Right atrium auricular region (tissue), 2 donors: ENCODE data around the gene SULF2. TPM values are rescaled to one million over a fixed set of nuclear protein-coding genes. Genes with fewer than 3 reads are reported as not detected.

Experiments used
- DNase-seq: peaks from one replicate; pipeline ENCODE4 v3.0.0-alpha.2; 2019; ENCODE audit warnings: low spot score
- H3K27ac ChIP-seq, 2 donors: fragments of 200-600 bp; sonication (generic); 1 replicate in 1 of 2; 2 replicates in 1 of 2; pipeline ENCODE4 v1.5.1; 2016 to 2019
- H3K27me3 ChIP-seq, 2 donors: fragments of 200-600 bp; sonication (generic); one replicate each; pipeline versions ENCODE4 v1.5.1 to v1.6.0; 2017 to 2019
- H3K36me3 ChIP-seq: fragments of 200-600 bp; sonication (generic); one replicate; pipeline ENCODE4 v1.5.1; 2016
- H3K4me1 ChIP-seq, 2 donors: fragments of 200-600 bp; sonication (generic); one replicate each; pipeline versions ENCODE4 v1.5.1 to v1.6.0; 2017 to 2019
- H3K4me3 ChIP-seq, 2 donors: fragments of 200-600 bp; sonication (generic); 1 replicate in 1 of 2; 2 replicates in 1 of 2; pipeline ENCODE4 v1.5.1; 2017 to 2019; ENCODE audit warnings: mild to moderate bottlenecking in 1 of 2, moderate library complexity in 1 of 2
- H3K9me3 ChIP-seq, 2 donors: fragments of 200-600 bp; sonication (generic); one replicate each; pipeline ENCODE4 v1.5.1; 2019
- total RNA-seq, 2 donors: library from RNA; depleted of rRNA; stranded (reverse); fragments of >200 nt; gene quantifications; one replicate each; pipeline ENCODE4 v1.1.0, GENCODE V29; 2016
- TF ChIP-seq, protein P1 (sequence below), 2 donors: fragments of 200-600 bp; sonication (generic); IDR thresholded peaks; one replicate each; pipeline ENCODE4 v1.5.1; 2019; ENCODE audit warnings: antibody characterized with exemption in 2 of 2

The SULF2 gene
- total RNA-seq, 2 donors from 2014 or later: 33.7 to 57.8 TPM

GRCh38 chr20:47815866-47816265 lies 30.6 kb upstream of the SULF2 start:
- Histone ChIP-seq H3K27me3 (peaks cover 0 to 2% of the 10 kb centered on the region in 2 donors), H3K4me1 (no peaks in the 10 kb centered on the region), H3K36me3 (no peaks in the 10 kb centered on the region), H3K9me3 (peaks cover 0 to 15% of the 10 kb centered on the region in 2 donors), H3K4me3 (no peak overlapping the region), H3K27ac (no peak overlapping the region)
- TF ChIP-seq, protein P1, sequence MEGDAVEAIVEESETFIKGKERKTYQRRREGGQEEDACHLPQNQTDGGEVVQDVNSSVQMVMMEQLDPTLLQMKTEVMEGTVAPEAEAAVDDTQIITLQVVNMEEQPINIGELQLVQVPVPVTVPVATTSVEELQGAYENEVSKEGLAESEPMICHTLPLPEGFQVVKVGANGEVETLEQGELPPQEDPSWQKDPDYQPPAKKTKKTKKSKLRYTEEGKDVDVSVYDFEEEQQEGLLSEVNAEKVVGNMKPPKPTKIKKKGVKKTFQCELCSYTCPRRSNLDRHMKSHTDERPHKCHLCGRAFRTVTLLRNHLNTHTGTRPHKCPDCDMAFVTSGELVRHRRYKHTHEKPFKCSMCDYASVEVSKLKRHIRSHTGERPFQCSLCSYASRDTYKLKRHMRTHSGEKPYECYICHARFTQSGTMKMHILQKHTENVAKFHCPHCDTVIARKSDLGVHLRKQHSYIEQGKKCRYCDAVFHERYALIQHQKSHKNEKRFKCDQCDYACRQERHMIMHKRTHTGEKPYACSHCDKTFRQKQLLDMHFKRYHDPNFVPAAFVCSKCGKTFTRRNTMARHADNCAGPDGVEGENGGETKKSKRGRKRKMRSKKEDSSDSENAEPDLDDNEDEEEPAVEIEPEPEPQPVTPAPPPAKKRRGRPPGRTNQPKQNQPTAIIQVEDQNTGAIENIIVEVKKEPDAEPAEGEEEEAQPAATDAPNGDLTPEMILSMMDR (IDR thresholded peaks at IDR 0.05): no peak
- DNase-seq: no peak

DNA sequence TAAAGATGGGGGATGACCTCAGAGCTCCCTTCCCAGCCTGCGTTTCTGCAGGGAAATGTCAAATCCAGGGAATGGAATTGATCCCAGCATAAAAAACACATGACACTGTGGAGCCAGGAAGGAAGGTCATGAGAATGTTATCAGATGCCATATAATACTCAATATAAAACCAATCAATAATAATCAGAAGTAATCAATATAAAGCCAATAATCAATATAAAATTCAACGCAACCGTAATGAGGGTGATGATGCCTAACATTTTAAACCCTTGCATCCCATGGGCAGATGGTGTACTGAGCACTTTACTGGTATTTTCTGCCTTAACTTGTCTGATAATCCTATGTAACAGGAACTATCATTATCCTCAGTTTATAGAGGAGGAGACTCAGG lies 30.1 kb upstream of the SULF2 start:
- no peaks in the 10 kb centered on the region for H3K4me1 ChIP-seq
- H3K27ac ChIP-seq: no peak overlapping the region
- no peak for DNase-seq
- H3K27me3 ChIP-seq: peaks cover 0 to 6% of the 10 kb centered on the region in 2 donors
- peaks cover 0 to 15% of the 10 kb centered on the region in 2 donors for H3K9me3 ChIP-seq
- no peaks in the 10 kb centered on the region for H3K36me3 ChIP-seq
- no peak overlapping the region for H3K4me3 ChIP-seq
- TF ChIP-seq, protein P1 (IDR thresholded peaks at IDR 0.05): no peak

DNA sequence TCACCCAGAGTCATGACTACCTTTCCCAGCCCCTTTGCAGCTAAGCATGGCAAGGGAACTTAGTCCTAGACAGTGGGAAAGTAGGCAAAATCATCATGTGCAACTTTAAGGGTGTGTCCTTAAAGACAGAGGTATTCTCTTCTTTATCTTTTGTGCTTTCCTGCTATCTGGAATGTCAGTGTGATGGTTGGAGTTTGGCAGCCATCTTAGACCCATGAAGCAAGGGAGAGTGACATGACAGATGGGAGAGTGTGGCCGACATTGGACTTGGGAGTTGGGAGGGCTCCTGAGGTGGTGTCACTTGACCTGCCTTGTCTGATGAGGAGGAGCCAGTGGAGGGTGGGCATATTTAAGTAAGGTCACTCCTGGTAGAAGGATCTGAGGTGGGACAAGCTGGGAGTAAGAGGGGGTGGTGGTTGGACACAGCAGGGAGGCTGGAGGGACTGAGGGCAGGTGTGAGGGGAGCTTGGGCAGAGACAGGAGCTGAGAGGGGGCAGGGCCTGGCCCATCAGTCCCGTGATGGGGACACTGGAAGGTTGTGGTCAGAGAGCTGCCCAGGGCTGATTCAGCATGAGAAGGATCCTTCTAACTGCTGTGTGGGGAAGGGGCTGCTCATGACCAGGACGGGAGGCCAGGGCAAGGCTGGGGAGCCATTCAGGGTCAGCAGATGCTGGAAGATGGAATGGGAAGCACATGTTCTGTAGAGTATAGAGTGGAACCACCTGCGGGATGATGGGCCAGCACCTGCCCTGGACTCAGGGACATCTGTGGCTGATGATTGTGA lies 29.5 kb upstream of the SULF2 start:
- TF ChIP-seq, protein P1 (IDR thresholded peaks at IDR 0.05): no peak
- DNase-seq: no peak

DNA sequence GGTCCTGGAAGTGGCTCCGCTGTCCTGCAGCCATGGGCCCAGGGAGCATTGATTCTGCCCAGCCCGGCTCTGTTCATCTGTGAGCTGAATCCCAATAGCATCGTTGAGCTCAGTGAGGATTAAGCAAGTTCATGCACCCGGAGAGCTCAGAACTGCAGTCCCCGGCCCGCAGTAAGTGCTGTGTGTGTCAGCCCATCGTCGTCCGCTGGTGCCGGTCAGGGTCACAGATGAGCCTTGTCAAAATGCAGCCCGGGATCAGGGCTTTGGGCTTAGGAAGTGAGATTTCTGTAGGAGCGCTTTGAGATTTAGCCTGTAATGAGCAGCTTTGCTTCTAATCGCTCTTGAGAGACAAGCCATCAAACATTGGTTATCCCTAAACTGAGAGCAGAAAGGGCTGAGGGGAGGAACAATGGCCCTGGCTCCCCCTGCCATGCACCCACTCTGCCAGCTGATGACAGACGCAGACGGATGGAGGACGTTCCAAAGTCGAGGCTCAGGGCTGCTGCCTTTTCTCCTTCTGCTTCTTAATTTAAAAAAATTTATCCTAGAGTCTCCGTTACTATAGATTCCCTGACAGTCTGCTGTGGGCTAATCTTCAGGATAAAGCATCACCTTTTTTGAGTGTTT lies 25.6 kb upstream of the SULF2 start:
- Histone ChIP-seq H3K27me3 (peaks cover 0 to 6% of the 10 kb centered on the region in 2 donors), H3K36me3 (no peaks in the 10 kb centered on the region), H3K4me1 (no peaks in the 10 kb centered on the region), H3K27ac (no peak overlapping the region), H3K9me3 (peaks cover 0 to 15% of the 10 kb centered on the region in 2 donors), H3K4me3 (no peak overlapping the region)
- DNase-seq: no peak
- TF ChIP-seq, protein P1 (IDR thresholded peaks at IDR 0.05): no peak

More for the DNA sequence above, 29.5 kb upstream of the SULF2 start:
- Histone ChIP-seq H3K4me3 (no peak overlapping the region), H3K27ac (no peak overlapping the region), H3K4me1 (no peaks in the 10 kb centered on the region), H3K36me3 (no peaks in the 10 kb centered on the region), H3K9me3 (peaks cover 0 to 15% of the 10 kb centered on the region in 2 donors), H3K27me3 (peaks cover 0 to 6% of the 10 kb centered on the region in 2 donors)

- peaks cover 0 to 6% of the 10 kb centered on the region in 2 donors for H3K27me3 ChIP-seq
- peaks cover 0 to 15% of the 10 kb centered on the region in 2 donors for H3K9me3 ChIP-seq
- no peak overlapping the region for H3K4me3 ChIP-seq
- H3K27ac ChIP-seq: no peak overlapping the region
- H3K4me1 ChIP-seq: no peaks in the 10 kb centered on the region
- TF ChIP-seq, protein P1 (IDR thresholded peaks at IDR 0.05): no peak
- H3K36me3 ChIP-seq: no peaks in the 10 kb centered on the region
- no peak for DNase-seq
These were observed 24.9 kb upstream of the SULF2 start for GRCh38 chr20:47810116-47810677.
